Measurements from ENCODE around the gene PIPOX. TPM values are rescaled to one million over a fixed set of nuclear protein-coding genes. Genes with fewer than 3 reads are reported as not detected.
"Not testable (repeated sequence)": the region's sequence is repeated elsewhere in the genome, so short reads cannot be mapped to it uniquely, and the experiment has no call there.

Gene PIPOX
- total RNA-seq, 1 donor from 2014 or later: 4.9 TPM

DNA sequence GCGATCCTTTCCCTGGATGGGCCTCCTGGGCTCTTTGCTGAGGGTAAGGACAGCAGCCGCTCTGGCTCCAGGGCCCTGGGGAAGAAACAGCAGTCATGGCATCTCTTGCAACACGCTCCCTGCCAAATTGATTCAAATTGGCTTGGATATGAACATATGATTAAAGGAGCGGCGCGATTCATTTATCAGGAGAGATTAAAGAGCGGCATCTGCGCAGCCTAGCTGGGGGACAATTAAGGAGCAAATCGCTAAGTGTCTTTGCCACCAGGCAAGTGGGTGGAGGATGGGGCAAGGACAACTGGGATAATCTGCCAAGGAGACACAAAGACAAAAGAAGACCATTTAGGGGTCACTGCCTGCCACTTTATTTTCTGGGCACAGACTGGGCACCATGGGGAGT is 27.8 kb downstream of the PIPOX start:
- FAIRE-seq (no peak), DNase-seq (ENCODE audit: low spot score in 2 of 2) (no peak)

DNA sequence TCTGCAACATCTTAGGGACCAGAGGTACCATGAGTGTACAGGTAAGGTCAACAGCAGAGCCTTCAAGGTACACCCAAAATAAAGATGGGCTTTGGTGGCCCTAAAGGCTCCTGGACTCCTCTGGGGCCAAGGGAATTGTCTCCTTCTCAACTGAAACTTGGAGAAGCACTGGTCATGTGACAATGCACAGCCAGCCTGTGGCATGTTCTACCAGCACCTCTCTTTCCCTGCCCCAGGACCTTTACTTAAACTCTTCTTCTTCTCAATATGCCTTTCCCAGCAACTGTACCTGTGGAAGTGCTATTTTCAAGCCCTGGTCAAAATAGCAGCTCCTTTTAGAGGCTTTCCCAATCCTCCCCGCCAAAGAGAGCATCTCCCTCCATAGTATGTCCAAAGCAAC is 28.4 kb downstream of the PIPOX start:
- no peak for DNase-seq (ENCODE audit: low spot score in 2 of 2)

GRCh38 chr17:29073045-29073444 is 30.1 kb downstream of the PIPOX start:
- DNase-seq (ENCODE audit: low spot score in 2 of 2): peak in 1 of 2 donors; percentile 13
- FAIRE-seq: no peak

More for the DNA sequence above, 28.4 kb downstream of the PIPOX start:
- no peak for FAIRE-seq

GRCh38 chr17:29073520-29073919 is 30.6 kb downstream of the PIPOX start:
- DNase-seq (ENCODE audit: low spot score in 2 of 2) (peak in 1 of 2 donors; percentile 2), FAIRE-seq (no peak)

DNA sequence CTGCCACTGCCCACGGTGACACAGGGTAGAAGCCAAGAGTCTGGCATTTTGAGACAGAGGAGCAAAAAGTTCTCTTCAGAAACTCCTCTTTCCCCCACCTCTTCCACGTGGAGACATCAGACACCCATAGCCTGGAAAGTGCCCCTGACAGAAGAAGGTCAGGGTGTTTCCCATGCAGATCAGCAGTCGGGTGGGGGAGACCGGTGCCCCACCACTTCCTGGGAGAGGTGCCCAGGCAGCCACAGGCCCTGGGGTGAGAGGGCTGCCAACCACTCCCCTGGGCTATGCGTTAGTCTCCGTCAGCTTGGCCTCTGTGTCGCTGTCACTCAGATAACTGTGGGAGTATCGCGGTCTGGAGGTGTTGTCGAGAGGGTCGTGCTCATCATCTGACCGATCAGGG is 31.5 kb downstream of the PIPOX start:
- DNase-seq (ENCODE audit: low spot score in 2 of 2) (peak in 1 of 2 donors; percentile 3), FAIRE-seq (no peak)

DNA sequence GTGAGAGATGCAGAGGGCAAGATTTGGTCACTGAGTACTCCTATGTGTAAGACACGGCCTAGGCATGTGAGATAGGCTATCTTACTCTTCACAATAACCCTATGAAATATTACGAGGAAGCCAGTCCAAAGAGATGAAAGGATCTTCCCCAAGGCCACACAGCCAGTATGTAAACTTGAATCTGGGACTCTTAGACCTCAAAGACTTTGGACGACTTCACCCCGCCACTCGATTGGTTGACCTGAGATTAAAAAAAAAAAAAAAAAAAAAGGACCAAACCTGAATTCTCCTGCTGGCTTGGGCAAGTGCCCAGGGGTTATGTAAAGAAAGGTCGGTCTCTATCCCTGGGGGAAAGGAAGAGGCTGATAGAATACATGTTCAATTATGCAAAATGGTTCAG is 33.1 kb downstream of the PIPOX start:
- FAIRE-seq (no peak), DNase-seq (ENCODE audit: low spot score in 2 of 2) (no peak)

DNA sequence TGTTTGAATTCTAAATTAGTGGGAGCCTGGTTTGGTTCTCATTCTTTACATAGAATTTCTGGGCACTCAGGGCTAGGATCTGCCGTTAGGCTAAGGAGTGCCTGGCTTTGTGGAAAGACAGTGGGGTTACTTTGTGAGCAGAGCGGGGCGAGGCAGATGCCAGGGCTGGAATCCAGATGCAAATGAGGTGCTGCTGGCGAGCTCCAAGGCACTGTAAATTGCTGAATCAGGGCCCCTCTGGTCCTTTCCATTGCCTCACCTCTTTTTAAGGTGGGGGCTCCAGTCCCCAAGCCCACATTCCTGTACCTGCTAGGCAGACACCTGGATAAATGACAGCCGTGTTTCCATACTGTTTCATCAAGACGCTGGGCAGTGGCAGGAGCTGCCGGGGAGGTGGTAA is 33.8 kb downstream of the PIPOX start:
- FAIRE-seq: no peak
- peak in 1 of 2 donors; percentile 46 for DNase-seq (ENCODE audit: low spot score in 2 of 2)

- FAIRE-seq (no peak), DNase-seq (ENCODE audit: low spot score in 2 of 2) (no peak)
Observed at GRCh38 chr17:29077320-29077719, 34.4 kb downstream of the PIPOX start.

DNA sequence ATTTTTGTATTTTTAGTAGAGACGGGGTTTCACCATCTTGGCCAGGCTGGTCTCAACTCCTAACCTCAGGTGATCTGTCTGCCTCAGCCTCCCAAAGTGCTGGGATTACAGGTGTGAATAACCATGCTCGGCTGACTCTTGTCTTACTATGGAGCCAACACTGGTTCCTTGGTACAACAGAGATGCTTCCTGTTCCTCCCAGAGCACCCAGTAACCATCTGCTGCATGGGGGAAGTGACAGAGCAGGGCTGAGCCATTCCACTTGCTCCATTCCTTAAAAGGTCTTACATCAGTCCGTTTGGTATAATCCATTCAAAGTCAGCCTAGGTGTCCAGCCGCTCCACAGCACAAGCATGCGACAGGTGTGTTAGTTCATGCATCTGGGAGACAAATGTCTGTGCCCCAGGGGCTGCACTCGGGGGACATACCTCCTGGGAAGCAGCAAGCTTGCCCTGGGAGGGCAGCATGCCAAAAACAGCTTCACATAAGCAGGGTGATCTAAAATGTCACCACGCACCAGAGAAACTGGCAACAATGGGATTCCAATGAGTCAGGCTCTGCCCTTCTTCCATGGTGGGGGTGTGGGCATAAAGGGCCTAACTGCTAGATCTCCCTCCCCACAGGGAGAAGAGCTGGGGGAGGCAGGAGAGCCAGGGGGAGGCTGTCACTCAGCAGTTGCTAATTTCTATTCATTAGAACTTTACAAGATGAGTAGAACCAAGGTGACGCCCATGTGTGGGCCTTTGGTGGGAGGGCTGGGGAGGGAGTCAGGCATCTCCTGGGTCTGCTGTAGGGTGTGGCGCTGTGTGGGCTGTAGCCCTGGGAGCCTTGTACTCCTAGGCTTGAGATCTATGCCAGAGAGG is 35.5 kb downstream of the PIPOX start:
- no peak for DNase-seq (ENCODE audit: low spot score in 2 of 2)
- no peak for FAIRE-seq

DNA sequence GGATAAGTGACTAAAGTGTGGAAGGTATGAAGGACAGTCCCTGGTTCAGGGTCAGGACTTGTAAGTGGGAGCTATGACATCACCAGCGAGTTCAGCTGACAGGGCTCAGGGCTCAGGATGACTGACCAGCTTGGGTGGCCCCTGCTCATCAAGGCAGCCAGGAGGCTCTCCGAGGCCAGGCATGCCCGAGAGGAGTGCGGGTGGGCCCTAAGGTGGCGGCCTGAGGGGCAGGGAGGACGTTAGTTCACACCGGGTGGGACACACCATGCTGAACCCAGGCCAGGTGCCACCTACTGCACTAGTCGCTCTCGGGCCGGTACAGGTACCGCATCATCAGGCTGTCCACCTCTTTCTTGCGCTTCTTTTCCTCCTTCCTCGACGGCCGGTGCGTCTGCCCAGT is 36.5 kb downstream of the PIPOX start:
- FAIRE-seq (no peak), DNase-seq (ENCODE audit: low spot score in 2 of 2) (no peak)

GRCh38 chr17:29079887-29080286 is 36.9 kb downstream of the PIPOX start:
- no peak for FAIRE-seq
- no peak for DNase-seq (ENCODE audit: low spot score in 2 of 2)

DNA sequence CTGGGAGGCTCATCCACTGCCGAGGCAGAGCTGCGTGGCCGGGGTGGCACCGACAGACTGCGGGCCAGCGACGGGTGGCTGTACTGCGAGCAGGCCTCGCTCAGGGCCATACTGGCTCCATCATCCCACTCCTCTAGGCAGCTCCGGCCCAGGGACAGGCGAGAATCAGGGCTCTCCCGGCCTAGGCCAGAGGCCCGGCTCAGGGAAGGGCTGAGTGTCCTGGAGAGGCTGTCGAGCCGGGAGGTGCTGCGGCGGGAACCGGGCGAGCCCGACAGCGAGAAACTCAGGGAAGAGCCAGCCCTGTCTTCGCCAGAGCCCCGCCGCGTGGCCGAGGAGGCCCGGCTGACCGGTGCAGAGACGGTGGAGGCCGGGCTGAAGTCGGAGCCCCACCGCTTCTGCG is 37.4 kb downstream of the PIPOX start:
- FAIRE-seq (no peak), DNase-seq (ENCODE audit: low spot score in 2 of 2) (no peak)

DNA sequence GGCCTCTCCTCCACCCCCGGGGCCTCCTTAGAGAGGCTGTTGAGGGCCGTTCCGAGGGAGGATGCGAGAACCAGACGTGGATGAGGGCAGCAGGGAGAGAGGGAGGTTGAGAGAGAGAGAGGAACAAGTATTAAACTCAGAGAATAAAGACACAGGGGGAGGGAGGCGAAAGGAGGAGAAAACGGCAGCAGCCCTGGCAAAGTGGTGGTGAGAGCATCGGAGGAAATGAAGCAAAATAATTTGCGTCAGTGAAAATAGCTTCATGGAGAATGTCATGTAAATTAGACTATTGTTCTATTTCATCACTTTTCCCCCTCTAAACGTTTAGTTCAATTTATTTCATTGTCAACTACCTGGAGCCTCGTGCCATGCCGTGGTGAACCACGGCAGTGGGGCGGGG is 38.0 kb downstream of the PIPOX start:
- DNase-seq (ENCODE audit: low spot score in 2 of 2): no peak
- no peak for FAIRE-seq

- FAIRE-seq (no peak), DNase-seq (ENCODE audit: low spot score in 2 of 2) (no peak)
Observed at GRCh38 chr17:29084541-29085146, 41.7 kb downstream of the PIPOX start.

DNA sequence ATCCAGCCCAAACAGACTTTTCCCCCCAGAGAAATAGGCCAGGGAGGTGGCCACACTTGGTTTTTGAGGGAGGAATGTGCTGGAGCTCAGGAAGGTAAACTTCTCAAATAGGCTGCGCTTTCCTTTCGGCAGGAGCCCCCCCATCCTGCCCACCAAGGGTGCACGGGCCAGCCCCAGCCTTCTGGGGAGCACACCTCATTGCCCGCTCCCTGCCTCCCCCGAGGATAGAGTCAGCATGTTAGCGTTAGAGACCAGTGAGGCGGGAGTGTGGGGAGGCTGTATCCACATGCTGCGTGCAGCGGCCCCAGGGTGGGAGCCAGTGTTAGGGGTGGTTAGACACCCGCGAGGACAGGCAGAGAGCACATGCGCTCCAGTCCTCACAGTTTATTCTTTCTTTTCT is 42.3 kb downstream of the PIPOX start:
- no peak for DNase-seq (ENCODE audit: low spot score in 2 of 2)
- FAIRE-seq: no peak

DNA sequence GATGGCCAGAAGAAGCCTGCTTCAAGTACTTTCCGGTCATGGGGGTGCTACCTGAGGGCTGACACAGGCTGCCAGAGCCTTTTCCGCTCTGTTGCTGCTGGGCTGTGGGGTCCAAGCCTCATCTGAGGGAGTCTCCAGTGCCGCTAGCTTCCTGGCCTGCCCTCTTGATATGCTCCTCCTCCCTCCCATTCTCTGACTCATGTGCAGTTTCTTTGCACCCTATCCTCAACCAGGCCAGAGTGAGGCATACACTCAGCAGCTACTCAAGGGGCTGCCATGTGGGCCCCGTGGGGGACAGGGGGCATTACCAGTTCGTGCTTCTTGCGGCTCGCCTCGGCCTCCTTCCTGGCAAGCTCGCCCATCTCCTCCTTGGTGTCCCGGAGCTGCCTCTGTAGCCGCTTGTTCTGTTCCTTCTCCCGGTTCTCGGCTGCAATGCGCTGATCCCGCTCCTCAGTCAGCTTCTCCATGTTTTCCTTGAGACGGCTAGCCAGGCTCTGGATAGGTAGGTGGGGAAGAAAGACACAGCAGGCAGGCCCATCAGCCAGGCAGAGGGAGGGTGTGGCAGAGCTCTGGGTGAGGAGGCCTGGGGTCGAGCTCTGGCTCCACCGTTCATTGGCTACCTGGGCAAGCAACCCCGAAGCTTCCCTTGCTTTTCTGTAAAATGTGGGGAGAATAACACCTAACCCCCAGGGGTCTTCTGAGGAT is 43.8 kb downstream of the PIPOX start:
- no peak for DNase-seq (ENCODE audit: low spot score in 2 of 2)
- FAIRE-seq: no peak

GRCh38 chr17:29088782-29089181 is 45.8 kb downstream of the PIPOX start:
- not testable (repeated sequence) for DNase-seq (ENCODE audit: low spot score in 2 of 2); FAIRE-seq

- no peak for FAIRE-seq
- DNase-seq (ENCODE audit: low spot score in 2 of 2): peak in 1 of 2 donors; percentile 46
Observed at GRCh38 chr17:29089601-29090044, 46.7 kb downstream of the PIPOX start.

GRCh38 chr17:29090108-29090507 is 47.2 kb downstream of the PIPOX start:
- DNase-seq (ENCODE audit: low spot score in 2 of 2) (no peak), FAIRE-seq (no peak)

DNA sequence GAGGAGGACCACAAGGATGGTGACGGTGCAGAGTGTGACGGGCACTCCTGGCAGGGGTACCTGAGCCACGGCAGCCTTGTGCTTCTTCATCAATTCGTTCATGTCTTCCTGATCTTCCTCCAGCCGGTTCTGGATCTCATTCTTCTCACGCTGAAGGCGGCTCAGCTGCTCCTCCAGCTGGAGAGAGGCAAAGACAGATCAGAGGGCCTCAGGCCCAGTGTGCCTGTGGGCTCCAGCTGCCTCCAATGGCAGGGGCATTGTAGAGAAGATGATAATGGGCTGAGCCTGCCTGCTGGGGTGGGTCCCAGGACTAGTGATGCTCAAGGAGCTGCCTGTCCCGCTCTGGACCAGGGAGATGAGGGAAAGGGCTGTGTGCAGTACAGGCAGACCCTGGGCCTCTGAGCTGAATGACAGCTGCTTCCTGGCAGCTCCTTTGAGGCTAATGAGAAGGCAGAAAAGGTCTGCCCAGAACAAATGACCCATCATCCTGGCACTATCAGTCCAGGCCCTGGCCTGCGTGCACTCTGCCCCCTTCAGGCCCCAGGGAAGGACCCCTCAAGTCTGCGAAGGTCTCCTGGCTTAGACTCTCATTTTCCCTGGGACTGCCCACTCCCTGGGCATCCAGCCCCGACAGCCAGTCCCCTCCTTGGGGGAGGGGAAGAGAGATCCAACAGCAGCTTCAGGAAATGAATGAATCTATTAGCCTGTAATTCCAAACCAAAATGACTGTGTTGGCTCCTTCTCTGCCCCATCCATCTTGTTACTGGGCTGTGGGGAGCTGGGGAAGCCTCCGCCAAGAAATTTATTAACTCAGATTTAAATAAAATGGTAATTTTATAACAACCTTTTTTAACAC is 48.0 kb downstream of the PIPOX start:
- no peak for FAIRE-seq
- no peak for DNase-seq (ENCODE audit: low spot score in 2 of 2)

Measured in frontal cortex (tissue), 4 donors.